Measurements from ENCODE around the gene OTOF.

- TF ChIP-seq POLR2A (IDR thresholded peaks at IDR 0.05) (no peak), CTCF (IDR thresholded peaks at IDR 0.05) (no peak)
Measured at GRCh38 chr2:26500406-26500805, 22.5 kb upstream of the OTOF start.
